ENCODE results near the gene TMEM107.

TMEM107 gene

GRCh38 chr17:8144401-8145231, 31.6 kb downstream of the TMEM107 start:
- Histone ChIP-seq H3K79me2 (ENCODE audit: insufficient read depth, low read length) (no peaks in the 10 kb centered on the region), H3K9me2 (replicated peaks; ENCODE audit: insufficient read depth, low read length) (no peaks in the 10 kb centered on the region), H3K27me3 (ENCODE audit: low read length) (no peaks in the 10 kb centered on the region), H3K9me3 (ENCODE audit: insufficient read depth, low read length) (no peaks in the 10 kb centered on the region), H3K27ac (ENCODE audit: low read depth, low read length) (no peak overlapping the region), H3K9ac (ENCODE audit: low read length) (no peak overlapping the region), H3K4me3 (ENCODE audit: insufficient read depth, low read length, poor library complexity, severe bottlenecking) (no peak overlapping the region), H4K20me1 (ENCODE audit: low read depth, low read length) (no peaks in the 10 kb centered on the region), H3K4me2 (ENCODE audit: low read depth, low read length, poor library complexity, severe bottlenecking) (no peak overlapping the region), H2AFZ (ENCODE audit: low read depth, low read length, severe bottlenecking) (no peak overlapping the region), H3K36me3 (ENCODE audit: low read length) (no peaks in the 10 kb centered on the region), H3F3A (ENCODE audit: insufficient read depth) (0 out of 2 replicates have a peak, but pooled peaks cover 1% of the 10 kb centered on the region)
- TF ChIP-seq CTCF (IDR thresholded peaks at IDR 0.05; ENCODE audit: insufficient read depth, low read length, poor library complexity, severe bottlenecking) (no peak), EZH2phosphoT487 (conservative IDR thresholded peaks at IDR 0.05; ENCODE audit: low read length) (no peak)

- Histone ChIP-seq H3K4me2 (ENCODE audit: low read depth, low read length, poor library complexity, severe bottlenecking) (no peak overlapping the region), H3K9ac (ENCODE audit: low read length) (no peak overlapping the region), H3K36me3 (ENCODE audit: low read length) (no peaks in the 10 kb centered on the region), H3K4me3 (ENCODE audit: insufficient read depth, low read length, poor library complexity, severe bottlenecking) (no peak overlapping the region), H3K9me3 (ENCODE audit: insufficient read depth, low read length) (no peaks in the 10 kb centered on the region), H3K79me2 (ENCODE audit: insufficient read depth, low read length) (no peaks in the 10 kb centered on the region), H2AFZ (ENCODE audit: low read depth, low read length, severe bottlenecking) (no peak overlapping the region), H3K27me3 (ENCODE audit: low read length) (no peaks in the 10 kb centered on the region), H3K9me2 (replicated peaks; ENCODE audit: insufficient read depth, low read length) (no peaks in the 10 kb centered on the region), H3K27ac (ENCODE audit: low read depth, low read length) (no peak overlapping the region), H4K20me1 (ENCODE audit: low read depth, low read length) (no peaks in the 10 kb centered on the region), H3F3A (ENCODE audit: insufficient read depth) (peaks cover 4% of the 10 kb centered on the region; the same call in 1 of the 2 replicates)
- TF ChIP-seq EZH2phosphoT487 (conservative IDR thresholded peaks at IDR 0.05; ENCODE audit: low read length), result no peak
- TF ChIP-seq CTCF (IDR thresholded peaks at IDR 0.05; ENCODE audit: insufficient read depth, low read length, poor library complexity, severe bottlenecking), result no peak
These were observed 32.4 kb downstream of the TMEM107 start for GRCh38 chr17:8143581-8144400.

- Histone ChIP-seq H3K79me2 (ENCODE audit: insufficient read depth, low read length) (no peaks in the 10 kb centered on the region), H4K20me1 (ENCODE audit: low read depth, low read length) (no peaks in the 10 kb centered on the region), H3K4me2 (ENCODE audit: low read depth, low read length, poor library complexity, severe bottlenecking) (no peak overlapping the region), H2AFZ (ENCODE audit: low read depth, low read length, severe bottlenecking) (no peak overlapping the region), H3K27ac (ENCODE audit: low read depth, low read length) (no peak overlapping the region), H3K4me3 (ENCODE audit: insufficient read depth, low read length, poor library complexity, severe bottlenecking) (no peak overlapping the region), H3K9ac (ENCODE audit: low read length) (no peak overlapping the region), H3K36me3 (ENCODE audit: low read length) (no peaks in the 10 kb centered on the region), H3F3A (ENCODE audit: insufficient read depth) (peaks cover 4% of the 10 kb centered on the region; the same call in 1 of the 2 replicates), H3K27me3 (ENCODE audit: low read length) (no peaks in the 10 kb centered on the region), H3K9me3 (ENCODE audit: insufficient read depth, low read length) (no peaks in the 10 kb centered on the region), H3K9me2 (replicated peaks; ENCODE audit: insufficient read depth, low read length) (no peaks in the 10 kb centered on the region)
- TF ChIP-seq EZH2phosphoT487 (conservative IDR thresholded peaks at IDR 0.05; ENCODE audit: low read length) (no peak), CTCF (IDR thresholded peaks at IDR 0.05; ENCODE audit: insufficient read depth, low read length, poor library complexity, severe bottlenecking) (no peak)
These were observed 33.1 kb downstream of the TMEM107 start for GRCh38 chr17:8142887-8143580.
